ENCODE results near the gene RXRA.

RXRA gene

GRCh38 chr9:134380542-134381271, 54.5 kb downstream of the RXRA start:
- H3K4me2 ChIP-seq (ENCODE audit: low read length), result no peak overlapping the region
- H3K9me2 ChIP-seq (ENCODE audit: low read depth, low read length), result no peaks in the 10 kb centered on the region
- no peak for TF ChIP-seq CTCF (IDR thresholded peaks at IDR 0.05; ENCODE audit: low read length)
- no peak for TF ChIP-seq EZH2 (IDR thresholded peaks at IDR 0.05; ENCODE audit: borderline replicate concordance, low read length)
- H2AFZ ChIP-seq (ENCODE audit: low read length), result no peak overlapping the region
- no peaks in the 10 kb centered on the region for H4K20me1 ChIP-seq (ENCODE audit: insufficient read depth, low read length)
- H3K79me2 ChIP-seq (ENCODE audit: insufficient read depth, low read length), result no peaks in the 10 kb centered on the region
- H3K9ac ChIP-seq (ENCODE audit: low read length), result no peak overlapping the region
- H3K36me3 ChIP-seq (ENCODE audit: insufficient read depth, low read length), result no peaks in the 10 kb centered on the region
- H3F3A ChIP-seq (ENCODE audit: insufficient read depth, low read length), result no peaks in the 10 kb centered on the region
- H3K9me3 ChIP-seq (ENCODE audit: low read length), result no peaks in the 10 kb centered on the region
- peaks cover 8% of the 10 kb centered on the region; the same call in 1 of the 2 replicates for H3K27me3 ChIP-seq (ENCODE audit: insufficient read depth, low read length)
- no peaks in the 10 kb centered on the region for H3K4me1 ChIP-seq (ENCODE audit: insufficient read depth, low read length, severe bottlenecking)
- no peak overlapping the region for H3K27ac ChIP-seq (ENCODE audit: low read depth, low read length, poor library complexity, severe bottlenecking)
- H3K4me3 ChIP-seq (ENCODE audit: low read depth, low read length, poor library complexity, severe bottlenecking), result no peak overlapping the region

- H3K27ac ChIP-seq (ENCODE audit: low read depth, low read length, poor library complexity, severe bottlenecking), result no peak overlapping the region
- H4K20me1 ChIP-seq (ENCODE audit: insufficient read depth, low read length), result no peaks in the 10 kb centered on the region
- H3K9me3 ChIP-seq (ENCODE audit: low read length), result no peaks in the 10 kb centered on the region
- H3K9ac ChIP-seq (ENCODE audit: low read length), result no peak overlapping the region
- H3K9me2 ChIP-seq (ENCODE audit: low read depth, low read length), result no peaks in the 10 kb centered on the region
- no peak overlapping the region for H2AFZ ChIP-seq (ENCODE audit: low read length)
- no peaks in the 10 kb centered on the region for H3K79me2 ChIP-seq (ENCODE audit: insufficient read depth, low read length)
- no peak overlapping the region for H3K4me3 ChIP-seq (ENCODE audit: low read depth, low read length, poor library complexity, severe bottlenecking)
- no peak overlapping the region for H3K4me2 ChIP-seq (ENCODE audit: low read length)
- no peaks in the 10 kb centered on the region for H3K4me1 ChIP-seq (ENCODE audit: insufficient read depth, low read length, severe bottlenecking)
- H3K27me3 ChIP-seq (ENCODE audit: insufficient read depth, low read length), result peaks cover 8% of the 10 kb centered on the region; the same call in 1 of the 2 replicates
- no peaks in the 10 kb centered on the region for H3F3A ChIP-seq (ENCODE audit: insufficient read depth, low read length)
- no peak for TF ChIP-seq EZH2 (IDR thresholded peaks at IDR 0.05; ENCODE audit: borderline replicate concordance, low read length)
- H3K36me3 ChIP-seq (ENCODE audit: insufficient read depth, low read length), result no peaks in the 10 kb centered on the region
Observed at GRCh38 chr9:134381272-134381661, 55.0 kb downstream of the RXRA start.

- H3K4me2 ChIP-seq (ENCODE audit: low read length), result no peak overlapping the region
- H2AFZ ChIP-seq (ENCODE audit: low read length), result no peak overlapping the region
- no peaks in the 10 kb centered on the region for H3K36me3 ChIP-seq (ENCODE audit: insufficient read depth, low read length)
- no peaks in the 10 kb centered on the region for H3K4me1 ChIP-seq (ENCODE audit: insufficient read depth, low read length, severe bottlenecking)
- H3K4me3 ChIP-seq (ENCODE audit: low read depth, low read length, poor library complexity, severe bottlenecking), result no peak overlapping the region
- H3F3A ChIP-seq (ENCODE audit: insufficient read depth, low read length), result no peaks in the 10 kb centered on the region
- no peaks in the 10 kb centered on the region for H4K20me1 ChIP-seq (ENCODE audit: insufficient read depth, low read length)
- H3K27me3 ChIP-seq (ENCODE audit: insufficient read depth, low read length), result peaks cover 8% of the 10 kb centered on the region; the same call in 1 of the 2 replicates
- H3K27ac ChIP-seq (ENCODE audit: low read depth, low read length, poor library complexity, severe bottlenecking), result no peak overlapping the region
- no peaks in the 10 kb centered on the region for H3K9me3 ChIP-seq (ENCODE audit: low read length)
- H3K9me2 ChIP-seq (ENCODE audit: low read depth, low read length), result no peaks in the 10 kb centered on the region
- H3K9ac ChIP-seq (ENCODE audit: low read length), result no peak overlapping the region
- no peaks in the 10 kb centered on the region for H3K79me2 ChIP-seq (ENCODE audit: insufficient read depth, low read length)
- TF ChIP-seq CTCF (IDR thresholded peaks at IDR 0.05; ENCODE audit: low read length) (peak; percentile 22; the same call in 1 of the 2 replicates), EZH2 (IDR thresholded peaks at IDR 0.05; ENCODE audit: borderline replicate concordance, low read length) (no peak)
Observed at GRCh38 chr9:134381671-134382516, 55.6 kb downstream of the RXRA start.
